H54 (cell line): Measurements from ENCODE around the gene ADORA2A.

ENCODE experiments used
- DNase-seq: peaks from one replicate; pipeline ENCODE4 v3.0.0; 2011; ENCODE audit warnings: low spot score, mixed read lengths; ENCODE audit not compliant: insufficient read length
- FAIRE-seq: peaks from 3 replicates; lab custom pipeline; 2011; peaks lifted over from hg19 to GRCh38; lab: Jason Lieb, UNC
- POLR2A ChIP-seq: IDR thresholded peaks from 2 replicates; pipeline ENCODE4 v1.6.1; 2011; ENCODE audit warnings: low read depth, mild to moderate bottlenecking, low read length

Gene ADORA2A

GRCh38 chr22:24427500-24428164 lies at the start of gene ADORA2A:
TSS of gene ADORA2A (plus strand) at chr22:24427599. CDS start at chr22:24433405, 5,806 bp downstream.
- FAIRE-seq (no peak), DNase-seq (no peak)
- TF ChIP-seq POLR2A, result no peak

DNA sequence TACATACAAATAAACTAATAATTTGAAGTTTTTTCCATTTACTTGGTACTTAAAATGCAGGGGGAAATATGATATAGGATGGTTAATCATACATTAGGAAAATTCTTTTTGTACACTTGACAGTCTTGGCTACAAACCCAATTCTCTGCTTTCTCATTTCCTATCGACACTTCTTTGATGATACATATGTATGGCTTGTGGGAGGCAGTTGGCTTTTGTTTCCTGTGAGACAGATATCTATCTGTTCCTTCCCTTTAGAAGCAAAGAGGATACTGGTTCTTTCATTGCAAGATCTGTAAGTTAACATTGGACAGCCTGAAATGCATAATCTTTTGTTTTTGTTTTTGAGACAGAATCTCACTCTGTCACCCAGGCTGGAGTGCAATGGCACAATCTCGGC lies 47.9 kb upstream of the ADORA2A start:
- FAIRE-seq, result no peak
- DNase-seq, result no peak
- TF ChIP-seq POLR2A, result no peak

GRCh38 chr22:24380220-24380904 lies 47.0 kb upstream of the ADORA2A start:
- FAIRE-seq (no peak), DNase-seq (no peak)
- TF ChIP-seq POLR2A, result no peak

DNA sequence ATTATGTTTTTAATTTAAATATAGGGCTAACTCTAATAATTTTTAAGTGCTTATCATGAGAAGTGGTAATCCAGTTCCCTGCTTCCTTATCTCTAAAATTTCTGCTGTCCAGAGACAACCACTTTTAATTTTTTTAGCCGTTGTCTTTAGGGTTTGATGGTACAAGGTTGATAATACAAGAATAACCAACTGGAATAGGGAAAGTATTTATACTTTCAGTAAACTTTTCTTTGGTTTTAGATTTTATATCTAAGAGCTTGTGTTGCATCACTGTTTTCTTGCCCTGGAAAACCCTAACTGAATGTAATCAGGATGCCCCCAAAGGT lies 46.5 kb upstream of the ADORA2A start:
- FAIRE-seq (no peak), DNase-seq (no peak)
- no peak for TF ChIP-seq POLR2A

DNA sequence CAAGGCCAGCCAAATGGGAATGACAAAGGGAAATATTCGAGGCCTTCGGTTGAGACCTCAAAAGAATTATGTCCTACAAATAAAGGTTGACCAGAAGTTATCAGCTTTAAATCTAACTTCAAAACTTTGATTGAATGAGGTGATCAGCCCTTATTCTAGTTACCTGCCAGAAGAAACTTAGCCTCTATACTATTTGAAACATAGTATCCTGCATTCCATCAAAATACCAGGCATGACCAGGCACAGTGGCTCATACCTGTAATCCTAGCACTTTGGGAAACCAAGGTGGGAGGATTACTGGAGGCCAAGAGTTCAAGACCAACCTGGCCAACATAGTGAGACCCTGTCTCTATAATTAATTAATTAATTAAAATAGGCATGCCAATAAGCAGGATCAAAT lies 44.3 kb upstream of the ADORA2A start:
- FAIRE-seq (no peak), DNase-seq (no peak)
- TF ChIP-seq POLR2A, result no peak

- DNase-seq (no peak), FAIRE-seq (no peak)
- no peak for TF ChIP-seq POLR2A
These were observed 43.3 kb upstream of the ADORA2A start for GRCh38 chr22:24384131-24384530.

- no peak for FAIRE-seq
- no peak for DNase-seq
- no peak for TF ChIP-seq POLR2A
These were observed 40.4 kb upstream of the ADORA2A start for GRCh38 chr22:24386937-24387471.

GRCh38 chr22:24389680-24390079 lies 37.7 kb upstream of the ADORA2A start:
- DNase-seq (no peak), FAIRE-seq (no peak)
- TF ChIP-seq POLR2A, result no peak

DNA sequence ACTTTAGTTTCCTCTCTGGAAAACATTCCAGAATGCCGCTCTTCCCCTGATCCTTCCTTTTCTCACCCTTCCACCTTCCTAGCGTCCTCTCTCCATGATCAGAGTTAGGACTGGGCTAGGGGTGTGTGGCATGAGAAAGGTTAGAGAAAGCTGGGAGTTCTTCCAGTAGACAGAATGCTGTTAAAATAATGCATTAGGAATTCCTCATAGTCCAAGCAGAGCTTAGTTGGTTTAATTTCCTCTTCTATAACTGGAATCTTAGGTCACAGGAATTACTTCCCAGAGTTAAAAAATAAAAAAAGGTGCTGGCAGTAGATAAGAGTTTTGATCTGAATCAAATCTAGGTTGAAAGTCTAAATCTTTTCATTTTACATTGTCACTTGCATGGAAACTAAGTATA lies 37.2 kb upstream of the ADORA2A start:
- TF ChIP-seq POLR2A, result no peak
- FAIRE-seq (no peak), DNase-seq (no peak)

DNA sequence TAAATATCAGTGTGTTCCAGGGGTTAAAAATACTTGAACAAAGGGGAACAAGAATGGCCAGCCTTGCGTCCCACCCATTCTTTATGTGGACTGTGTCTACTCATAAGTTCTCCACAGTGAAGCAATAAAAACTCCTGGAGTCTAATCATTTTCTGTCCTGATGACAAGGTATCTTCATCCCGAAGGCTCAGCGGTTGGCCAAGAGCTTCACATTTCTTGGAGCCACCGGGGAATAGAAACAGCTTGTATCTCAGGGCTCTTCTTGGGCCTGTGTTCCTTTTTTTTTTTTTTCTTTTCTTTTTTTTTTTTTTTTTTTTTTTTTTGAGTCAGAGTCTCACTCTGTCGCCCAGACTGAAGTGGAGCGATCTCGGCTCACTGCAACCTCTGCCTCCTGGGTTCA lies 36.8 kb upstream of the ADORA2A start:
- DNase-seq (no peak), FAIRE-seq (no peak)
- TF ChIP-seq POLR2A, result no peak

DNA sequence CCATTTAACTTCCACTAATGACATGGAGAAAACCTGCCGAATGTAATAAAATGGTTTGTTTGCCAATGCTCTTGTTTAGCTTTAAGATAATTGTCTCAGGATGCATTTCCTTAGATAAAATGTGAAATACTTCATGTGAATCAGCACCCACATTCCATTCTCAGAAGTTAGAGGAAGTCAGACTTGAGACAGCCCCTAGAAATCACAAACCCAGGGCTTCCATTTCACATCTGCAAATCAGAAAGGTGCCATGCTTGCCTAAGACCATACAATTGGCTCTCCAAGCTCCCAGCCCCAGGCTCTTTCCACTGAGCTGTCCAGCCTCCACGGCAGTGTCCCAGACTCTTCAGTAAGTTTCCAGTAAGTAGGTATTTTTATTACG lies 35.6 kb upstream of the ADORA2A start:
- DNase-seq (no peak), FAIRE-seq (no peak)
- no peak for TF ChIP-seq POLR2A

- no peak for TF ChIP-seq POLR2A
- FAIRE-seq (no peak), DNase-seq (no peak)
These were observed 35.0 kb upstream of the ADORA2A start for GRCh38 chr22:24392218-24392931.

- DNase-seq, result no peak
- FAIRE-seq, result no peak
These were observed 34.3 kb upstream of the ADORA2A start for GRCh38 chr22:24393012-24393559.

DNA sequence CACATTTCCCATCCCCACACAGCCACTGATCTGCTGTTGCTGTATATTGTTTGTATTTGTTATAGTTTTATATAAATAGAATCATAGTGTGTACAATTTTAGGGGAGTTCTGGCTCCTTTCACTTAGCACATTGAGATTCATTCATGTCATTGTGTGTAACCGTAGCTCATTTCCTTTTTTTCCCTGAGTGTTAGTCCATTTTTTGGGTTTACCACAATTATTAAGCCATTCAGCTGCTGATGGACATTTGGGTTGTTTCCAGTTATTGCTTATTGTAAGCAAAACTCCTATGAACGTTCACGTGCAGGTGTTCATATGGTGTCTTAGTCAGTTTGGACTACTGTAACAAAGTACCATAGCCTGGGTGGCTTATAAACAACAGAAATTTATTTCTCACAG lies 33.6 kb upstream of the ADORA2A start:
- FAIRE-seq, result no peak
- TF ChIP-seq POLR2A, result no peak

More at GRCh38 chr22:24393012-24393559, 34.3 kb upstream of the ADORA2A start:
- no peak for TF ChIP-seq POLR2A

More for the DNA sequence above, 33.6 kb upstream of the ADORA2A start:
- no peak for DNase-seq
